ENCODE measurements around the gene BACE2.

Gene BACE2

GRCh38 chr21:41247561-41248545 lies 79.9 kb downstream of the BACE2 start:
- Histone ChIP-seq H3K27ac (no peak overlapping the region), H3K36me3 (no peaks in the 10 kb centered on the region), H3K9me3 (no peaks in the 10 kb centered on the region)

GRCh38 chr21:41249476-41249875 lies 81.5 kb downstream of the BACE2 start:
- Histone ChIP-seq H3K4me3 (ENCODE audit: low read depth in 1 of 2, low read length in 1 of 2) (no peak overlapping the region), H3K4me1 (ENCODE audit: control insufficient read depth in 1 of 2, insufficient read depth in 1 of 2, low read depth in 1 of 2, low read length in 1 of 2) (no peaks in the 10 kb centered on the region), H3K27ac (no peak overlapping the region), H3K27me3 (no peaks in the 10 kb centered on the region), H3K36me3 (no peaks in the 10 kb centered on the region), H3K9me3 (no peaks in the 10 kb centered on the region)
- no peak for TF ChIP-seq CTCF (IDR thresholded peaks at IDR 0.05)

More at GRCh38 chr21:41247561-41248545, 79.9 kb downstream of the BACE2 start:
- no peak for TF ChIP-seq CTCF (IDR thresholded peaks at IDR 0.05)
- no peaks in the 10 kb centered on the region for H3K27me3 ChIP-seq
- no peak overlapping the region for H3K4me3 ChIP-seq (ENCODE audit: low read depth in 1 of 2, low read length in 1 of 2)
- H3K4me1 ChIP-seq (ENCODE audit: control insufficient read depth in 1 of 2, insufficient read depth in 1 of 2, low read depth in 1 of 2, low read length in 1 of 2): no peaks in the 10 kb centered on the region

- H3K4me3 ChIP-seq (ENCODE audit: low read depth in 1 of 2, low read length in 1 of 2): no peak overlapping the region
- TF ChIP-seq CTCF (IDR thresholded peaks at IDR 0.05): no peak
- no peaks in the 10 kb centered on the region for H3K36me3 ChIP-seq
- no peaks in the 10 kb centered on the region for H3K9me3 ChIP-seq
- H3K27me3 ChIP-seq: no peaks in the 10 kb centered on the region
- no peaks in the 10 kb centered on the region for H3K4me1 ChIP-seq (ENCODE audit: control insufficient read depth in 1 of 2, insufficient read depth in 1 of 2, low read depth in 1 of 2, low read length in 1 of 2)
- H3K27ac ChIP-seq: no peak overlapping the region
These were observed 82.6 kb downstream of the BACE2 start for GRCh38 chr21:41250519-41250918.

- H3K4me3 ChIP-seq (ENCODE audit: low read depth in 1 of 2, low read length in 1 of 2): no peak overlapping the region
- no peaks in the 10 kb centered on the region for H3K27me3 ChIP-seq
- no peak for TF ChIP-seq CTCF (IDR thresholded peaks at IDR 0.05)
- no peaks in the 10 kb centered on the region for H3K36me3 ChIP-seq
- H3K27ac ChIP-seq: no peak overlapping the region
- H3K4me1 ChIP-seq (ENCODE audit: control insufficient read depth in 1 of 2, insufficient read depth in 1 of 2, low read depth in 1 of 2, low read length in 1 of 2): no peaks in the 10 kb centered on the region
- H3K9me3 ChIP-seq: no peaks in the 10 kb centered on the region
These were observed 84.1 kb downstream of the BACE2 start for GRCh38 chr21:41251961-41252642.

- TF ChIP-seq CTCF (IDR thresholded peaks at IDR 0.05): no peak
- Histone ChIP-seq H3K27ac (no peak overlapping the region), H3K4me1 (ENCODE audit: control insufficient read depth in 1 of 2, insufficient read depth in 1 of 2, low read depth in 1 of 2, low read length in 1 of 2) (no peaks in the 10 kb centered on the region), H3K27me3 (no peaks in the 10 kb centered on the region), H3K4me3 (ENCODE audit: low read depth in 1 of 2, low read length in 1 of 2) (no peak overlapping the region), H3K36me3 (no peaks in the 10 kb centered on the region), H3K9me3 (no peaks in the 10 kb centered on the region)
These were observed 86.2 kb downstream of the BACE2 start for GRCh38 chr21:41254090-41254700.
